NCI-H2196 (cell line): ENCODE data around the gene ALPG.
A peak's percentile ranks its signal among the peaks of the same experiment; 100 is the strongest.
"Not testable (repeated sequence)": the region's sequence is repeated elsewhere in the genome, so short reads cannot be mapped to it uniquely, and the experiment has no call there.

Source experiments
- DNase-seq: peaks from one replicate; lab custom pipeline; 2025; ENCODE audit not compliant: unreplicated experiment; lab: John Stamatoyannopoulos, UW

ALPG gene

DNA sequence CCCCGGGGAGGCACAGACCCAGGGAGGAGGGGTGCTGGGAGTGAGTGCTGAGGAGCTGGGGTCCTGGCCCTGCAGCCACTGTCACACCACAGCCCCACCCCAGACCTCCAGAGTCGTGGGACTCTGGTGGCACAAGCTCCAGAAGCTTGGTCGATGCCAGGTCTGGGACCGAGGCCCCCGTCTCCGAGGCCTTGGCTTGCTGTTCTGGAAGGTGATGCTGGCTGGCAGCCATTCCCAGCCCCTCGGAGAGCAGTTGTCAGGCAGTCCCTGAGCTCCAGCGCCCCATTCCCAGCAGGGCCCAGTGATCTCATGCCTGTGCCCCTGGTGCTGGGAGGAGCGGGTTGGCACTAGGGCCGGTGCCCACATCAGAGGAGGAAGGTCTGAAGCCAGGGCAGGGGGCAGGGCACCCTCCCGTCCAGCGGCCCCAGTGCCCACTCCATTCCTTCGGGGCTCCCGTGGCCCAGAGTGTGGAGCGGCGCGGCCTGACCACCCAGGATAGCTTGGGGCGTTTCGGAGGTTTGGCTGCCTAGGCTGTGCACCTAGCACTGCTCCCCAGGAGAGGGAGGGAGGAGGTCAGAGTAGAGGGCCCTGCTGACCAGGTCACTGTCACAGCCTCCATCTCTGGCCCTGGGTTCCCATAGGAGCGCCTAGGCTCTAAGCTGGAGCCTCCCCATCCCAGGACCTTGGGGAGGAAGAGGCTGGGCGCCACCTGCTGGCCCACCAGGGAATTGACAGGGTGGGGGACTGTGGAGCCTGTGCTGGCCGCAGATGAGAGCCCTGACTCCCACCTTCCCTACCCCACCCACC lies 32.5 kb downstream of the ALPG start:
- peak; percentile 35 for DNase-seq

DNA sequence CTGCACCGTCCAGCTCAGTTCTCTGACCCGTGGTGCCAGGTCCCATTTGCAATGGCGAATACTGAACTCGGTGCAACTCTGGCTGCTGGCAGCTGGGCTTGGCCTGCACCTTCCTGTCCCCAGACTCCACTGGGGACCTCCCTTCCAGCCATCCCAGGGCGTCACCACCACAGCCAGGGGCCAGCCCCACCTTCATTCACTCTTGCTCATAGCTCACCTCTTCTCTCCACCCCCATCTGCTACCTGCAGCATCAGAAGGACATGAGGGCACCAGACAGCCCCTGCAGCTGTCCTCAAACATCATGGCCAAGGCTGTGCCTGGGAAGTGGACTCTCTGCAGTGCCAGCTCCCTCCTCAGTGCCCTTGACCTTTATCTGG lies 33.1 kb downstream of the ALPG start:
- DNase-seq = no peak

- peak; percentile 82 for DNase-seq
Measured at GRCh38 chr2:232440220-232441018, 33.8 kb downstream of the ALPG start.

DNA sequence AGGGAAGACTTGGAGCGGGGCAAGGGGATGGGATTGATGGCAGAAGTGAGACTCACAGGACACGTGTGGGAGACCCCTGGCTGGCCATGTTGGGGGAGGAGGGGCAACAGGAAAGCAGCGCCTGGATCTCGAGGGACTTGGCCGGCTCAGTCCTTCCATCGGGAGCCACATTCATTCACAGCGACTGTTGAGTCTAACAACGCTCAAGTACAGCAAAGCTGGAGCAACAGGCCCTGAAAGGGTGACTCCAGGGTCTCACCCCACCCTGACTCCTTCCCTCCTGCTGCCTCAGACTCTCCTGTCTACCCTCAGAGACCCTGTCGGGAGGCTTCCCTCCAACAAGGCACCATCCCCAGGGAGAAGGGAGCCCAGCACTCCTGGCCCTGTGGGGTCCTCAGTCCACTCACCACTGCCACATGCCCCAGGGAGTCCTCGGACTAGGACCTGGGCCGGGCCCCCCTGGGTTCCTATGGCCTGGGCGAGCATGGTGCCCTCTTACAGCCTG lies 34.6 kb downstream of the ALPG start:
- DNase-seq = no peak

GRCh38 chr2:232441922-232442321 lies 35.3 kb downstream of the ALPG start:
- DNase-seq = not testable (repeated sequence)

- not testable (repeated sequence) for DNase-seq
Measured at GRCh38 chr2:232442431-232442830, 35.8 kb downstream of the ALPG start.

GRCh38 chr2:232443047-232443446 lies 36.4 kb downstream of the ALPG start:
- DNase-seq = not testable (repeated sequence)

- not testable (repeated sequence) for DNase-seq
Measured at GRCh38 chr2:232443669-232444408, 37.2 kb downstream of the ALPG start.

GRCh38 chr2:232444409-232445148 lies 37.9 kb downstream of the ALPG start:
- DNase-seq = peak; percentile 32

DNA sequence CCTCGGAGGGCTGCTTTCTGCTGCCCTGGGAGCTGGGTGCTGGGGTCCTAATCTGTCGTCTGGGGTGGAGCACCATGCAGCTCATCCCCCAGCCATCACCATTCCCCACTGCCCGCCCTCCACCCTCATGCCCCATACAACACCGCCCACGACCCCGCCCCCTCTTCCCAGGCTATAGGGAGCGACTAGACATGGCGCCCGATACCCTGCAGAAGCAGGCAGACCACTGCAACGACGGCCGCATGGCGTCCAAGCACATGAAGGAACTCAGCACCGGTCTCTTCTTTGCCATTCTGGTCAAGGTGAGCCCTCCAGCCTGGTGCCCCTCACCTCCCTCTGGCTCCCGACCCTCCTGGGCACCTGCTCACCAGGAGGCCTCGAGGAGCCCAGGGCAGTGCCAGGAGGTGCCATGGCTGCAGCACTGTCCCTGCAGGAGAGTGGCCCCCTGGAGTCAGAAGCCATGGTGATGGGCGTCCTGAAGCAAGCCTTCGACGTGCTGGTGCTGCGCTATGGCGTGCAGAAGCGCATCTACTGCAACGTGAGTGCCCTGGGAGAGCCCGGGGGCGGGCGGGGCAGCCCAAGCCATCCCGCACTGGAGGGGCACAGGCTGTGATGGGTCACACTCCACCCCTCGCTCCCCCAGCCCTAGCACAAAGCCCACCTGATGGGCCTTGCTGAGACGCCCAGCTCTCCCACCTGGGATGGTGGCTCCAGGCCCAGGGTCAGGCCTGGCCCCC lies 38.7 kb downstream of the ALPG start:
- not testable (repeated sequence) for DNase-seq

- DNase-seq = not testable (repeated sequence)
Measured at GRCh38 chr2:232446266-232446777, 39.7 kb downstream of the ALPG start.

DNA sequence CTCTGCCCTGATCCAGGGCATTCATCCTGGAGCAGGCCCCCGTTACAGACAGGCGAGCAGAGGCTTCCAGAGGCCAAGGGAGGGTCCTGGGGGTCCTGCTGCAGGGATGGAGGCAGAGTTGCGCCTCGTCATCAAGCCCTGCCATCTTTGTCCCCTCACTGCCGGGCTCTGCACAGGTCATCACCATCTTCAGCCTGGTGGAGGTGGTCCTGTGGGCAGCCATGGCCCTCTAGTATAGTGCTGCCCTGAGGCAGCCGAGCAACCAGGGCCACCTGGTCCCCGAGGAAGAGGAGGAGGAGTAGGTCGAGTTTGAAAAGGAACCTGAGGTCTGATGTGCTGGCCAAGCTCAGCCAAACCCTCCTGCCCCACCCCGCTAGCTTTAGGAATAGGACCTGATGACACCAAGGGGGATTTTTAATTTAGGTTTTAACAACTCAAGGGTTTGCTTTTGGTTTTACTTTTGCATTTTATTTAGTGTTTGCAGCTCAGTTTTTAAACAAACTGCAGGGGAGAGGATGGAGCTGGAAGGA lies 40.5 kb downstream of the ALPG start:
- DNase-seq = no peak

DNA sequence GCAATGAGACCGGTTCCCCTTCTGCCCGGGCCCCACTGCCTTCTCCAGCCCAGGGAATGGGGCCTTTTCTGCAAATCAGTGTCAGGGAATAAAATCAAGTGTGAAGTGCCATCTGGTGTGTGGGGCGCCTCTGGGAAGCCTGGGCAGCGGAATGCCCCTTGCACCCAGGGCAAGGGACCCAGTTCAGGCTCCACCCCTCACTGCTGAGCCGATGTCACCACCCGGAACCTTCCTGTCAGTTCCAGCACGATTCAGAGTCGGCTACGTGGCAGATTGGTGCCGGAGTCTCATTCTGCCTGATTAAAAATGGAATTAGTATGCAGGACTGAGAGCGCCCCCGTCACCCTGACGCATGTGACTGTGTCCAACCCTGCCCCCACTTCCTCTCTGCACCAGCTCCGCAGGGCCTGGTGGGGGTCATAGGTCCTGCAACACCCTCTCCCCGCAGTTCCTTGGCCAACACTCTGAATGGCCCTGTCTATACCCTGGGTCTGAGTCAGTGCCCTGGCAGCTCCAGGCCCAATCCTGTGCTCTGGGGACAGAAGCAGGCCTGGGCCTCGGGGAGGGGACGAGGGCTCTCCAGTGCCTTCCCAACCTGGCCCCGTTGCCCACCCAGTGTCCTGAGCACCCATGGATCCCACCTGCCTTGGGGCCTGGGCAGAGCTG lies 41.1 kb downstream of the ALPG start:
- DNase-seq = no peak

- DNase-seq = no peak
Measured at GRCh38 chr2:232448304-232448690, 41.7 kb downstream of the ALPG start.

GRCh38 chr2:232449964-232450363 lies 43.3 kb downstream of the ALPG start:
- no peak for DNase-seq

GRCh38 chr2:232451645-232452044 lies 45.0 kb downstream of the ALPG start:
- DNase-seq = not testable (repeated sequence)

DNA sequence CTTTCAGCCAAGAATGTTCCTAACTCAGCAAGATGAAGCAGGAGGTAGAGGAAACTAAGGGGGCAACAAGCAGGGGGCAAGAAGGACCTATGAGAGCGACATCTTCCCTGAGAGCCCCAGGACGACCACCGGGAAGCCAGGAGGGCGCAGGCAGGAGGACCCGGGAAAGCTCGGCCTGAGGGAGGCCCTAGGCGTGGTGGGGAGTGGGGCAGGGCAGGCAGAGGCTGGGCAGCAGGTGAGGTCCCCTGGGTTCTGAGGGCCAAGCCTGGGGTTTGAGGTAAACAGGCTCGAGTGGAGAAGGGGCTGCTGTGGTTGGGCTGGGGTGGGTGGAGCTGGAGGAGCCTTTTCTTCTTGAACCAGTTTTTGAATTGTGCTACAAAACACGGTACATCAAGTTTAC lies 48.0 kb downstream of the ALPG start:
- no peak for DNase-seq

DNA sequence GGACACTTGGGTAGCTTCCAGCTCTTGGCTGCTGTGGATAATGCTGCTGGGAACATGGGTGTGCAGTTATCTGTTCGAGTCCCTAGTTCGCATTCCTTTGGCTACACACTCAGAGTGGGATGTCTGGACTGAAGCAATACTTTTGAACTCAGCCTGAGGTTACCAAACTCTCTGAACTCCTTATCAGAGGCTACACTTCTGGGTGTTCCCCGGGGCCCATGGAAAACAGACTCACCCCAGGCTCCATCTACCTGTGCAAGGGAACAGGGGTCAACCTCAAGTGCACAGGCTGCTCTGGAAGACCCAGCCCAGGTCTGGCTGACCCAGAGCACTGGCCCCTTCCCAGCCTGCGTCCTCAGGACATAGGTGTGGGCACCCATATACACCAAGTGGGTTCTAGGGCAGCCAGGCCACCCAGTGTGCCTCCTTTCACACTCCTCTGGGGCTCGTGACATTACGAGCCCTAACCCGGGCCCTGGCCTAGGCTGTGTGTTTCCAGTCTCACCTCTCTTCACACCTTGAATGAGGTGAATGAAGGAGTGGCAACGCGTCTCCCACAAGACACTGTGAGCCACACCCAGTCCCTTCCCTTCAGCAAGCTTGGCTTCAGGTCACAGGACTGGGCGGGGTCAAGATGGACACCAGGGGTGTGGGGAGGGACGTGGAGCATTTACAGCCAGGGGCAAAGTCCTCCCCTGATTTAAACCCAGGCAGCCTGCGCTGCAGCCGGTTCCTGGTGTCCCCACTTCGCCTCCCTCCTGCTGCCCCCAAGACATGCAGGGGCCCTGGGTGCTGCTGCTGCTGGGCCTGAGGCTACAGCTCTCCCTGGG lies 49.0 kb downstream of the ALPG start, which contains the start of gene ALPI:
Gene ALPI, plus strand, starts transcription at position 728 of the 830 bp plus-strand sequence. Its CDS starts 47 bp downstream, at position 775.
- no peak for DNase-seq
